Lung (tissue), 12 donors: Measurements from ENCODE around the gene PDCD11. TPM values are rescaled to one million over a fixed set of nuclear protein-coding genes. Genes with fewer than 3 reads are reported as not detected.

Source experiments
- ATAC-seq: fragments of 200-7000 bp; cut with Tn5 transposase; one replicate; pipeline ENCODE4 v1.9.1; 2020; ENCODE audit warnings: moderate number of reproducible peaks; ENCODE audit not compliant: insufficient read depth, low FRiP score
- DNase-seq, 3 donors: peaks; one replicate each; pipeline ENCODE4 v3.0.0-alpha.2; 2013 to 2017
- H3K27ac ChIP-seq, 2 donors: one replicate each; pipeline ENCODE4 v1.5.1; 2013; ENCODE audit warnings: mild to moderate bottlenecking in 2 of 2, moderate library complexity in 2 of 2, control low read depth in 1 of 2, inconsistent platforms in 1 of 2, low read depth in 1 of 2, low read length in 1 of 2
- H3K27me3 ChIP-seq, 3 donors: one replicate each; pipeline ENCODE4 v1.5.1; 2013; ENCODE audit warnings: low read length in 2 of 3; ENCODE audit not compliant: control insufficient read depth in 3 of 3, insufficient read depth in 3 of 3
- H3K36me3 ChIP-seq, 4 donors: one replicate each; pipeline ENCODE4 v1.5.1; 2013; ENCODE audit warnings: low read length in 4 of 4, mild to moderate bottlenecking in 1 of 4, moderate library complexity in 1 of 4; ENCODE audit not compliant: control insufficient read depth in 4 of 4, insufficient read depth in 4 of 4
- H3K4me1 ChIP-seq, 5 donors: one replicate each; pipeline ENCODE4 v1.5.1; 2013; ENCODE audit warnings: low read length in 5 of 5, mild to moderate bottlenecking in 2 of 5, moderate library complexity in 1 of 5; ENCODE audit not compliant: control insufficient read depth in 5 of 5, insufficient read depth in 5 of 5
- H3K4me3 ChIP-seq: one replicate; pipeline ENCODE4 v1.5.1; 2013; ENCODE audit warnings: mild to moderate bottlenecking, control low read depth, moderate library complexity
- H3K9ac ChIP-seq, 2 donors: one replicate each; pipeline ENCODE4 v1.5.1; 2013; ENCODE audit warnings: low read length in 2 of 2, control low read depth in 1 of 2; ENCODE audit not compliant: insufficient read depth in 1 of 2
- H3K9me3 ChIP-seq, 4 donors: one replicate each; pipeline ENCODE4 v1.5.1; 2013; ENCODE audit warnings: low read length in 3 of 4, mild to moderate bottlenecking in 1 of 4, moderate library complexity in 1 of 4; ENCODE audit not compliant: control insufficient read depth in 4 of 4, insufficient read depth in 3 of 4
- WGBS, 2 donors: extraction: QIAGEN DNeasy Blood & Tissue Kit; methylation state at CpG; one replicate each; pipeline ENCODE4 v1.1.7; 2013; 5-methylcytosine and 5-hydroxymethylcytosine counted together
- polyA plus RNA-seq, 2 donors: library from polyadenylated mRNA; stranded (reverse); fragments of 200-250 nt; gene quantifications; one replicate each; pipeline ENCODE4 v1.2.1, GENCODE V29; 2013
- total RNA-seq, 2 donors: library from RNA; depleted of rRNA in 1 of 2; stranded (reverse); fragments of >200 nt in 1 of 2; gene quantifications; one replicate each; pipeline ENCODE4 v1.2.1, GENCODE V29; 2014 to 2021
- TF ChIP-seq, protein P1 (sequence below): IDR thresholded peaks from 2 replicates; pipeline ENCODE4 v1.5.1; 2012; ENCODE audit warnings: mild to moderate bottlenecking; ENCODE audit errors: control extremely low read depth, extremely low read depth
- donor health status: control.
- donor health status: control.
- donor health status: Bipolar disorder and iron deficiency.
- donor health status: healthy.
- donor health status: DM: yes; HTN: yes; CAD: no.

The PDCD11 gene
- total and polyA plus RNA-seq, 4 donors = 15.2 to 30.1 (median 20.2) TPM

DNA sequence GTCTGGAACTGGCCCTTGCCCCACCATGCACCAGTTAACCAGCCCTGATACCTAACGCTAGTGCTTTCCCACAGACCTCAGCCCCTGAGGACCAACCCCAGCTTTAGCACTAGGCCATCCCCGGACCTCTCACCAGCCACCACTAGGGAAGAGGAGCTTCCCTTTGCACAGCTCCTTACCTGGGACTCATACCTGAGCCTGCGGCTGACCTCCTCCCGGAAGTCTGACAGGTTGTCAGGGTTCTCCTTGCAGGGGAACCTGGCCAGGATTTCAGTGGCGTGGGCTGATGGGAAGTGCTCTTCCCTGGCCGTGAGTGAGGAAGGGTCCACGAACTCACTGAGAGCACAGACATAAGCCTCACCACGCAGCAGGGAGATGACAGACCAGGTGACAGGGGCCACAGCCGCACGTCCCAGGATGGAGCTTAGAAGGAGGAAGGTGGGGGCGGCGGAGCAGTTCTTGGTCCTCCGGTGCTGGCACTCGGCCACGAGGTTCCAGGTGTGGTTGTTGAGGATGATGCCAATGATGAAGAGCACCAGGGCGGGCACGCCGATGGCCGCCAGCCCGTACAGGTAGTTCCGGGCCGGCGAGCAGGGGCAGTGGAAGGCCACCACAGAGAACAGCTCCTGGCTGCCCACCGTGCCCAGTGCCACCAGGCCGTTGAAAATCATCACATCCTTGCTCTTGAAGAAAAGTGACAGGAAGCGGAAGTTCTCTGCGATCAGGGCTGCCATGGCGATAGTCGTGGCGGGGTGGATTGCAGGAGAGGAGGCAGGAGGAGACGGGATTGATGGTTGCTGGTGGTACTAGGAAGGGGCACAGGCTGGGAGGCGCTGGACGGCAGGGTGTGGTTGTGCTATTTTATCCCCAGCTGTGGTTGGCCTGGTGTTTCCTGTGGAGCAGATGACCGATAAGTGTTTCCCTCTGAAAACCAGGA is 53.0 kb downstream of the PDCD11 start:
- Histone ChIP-seq H3K27ac (peak overlapping the region in 1 of 2 donors; percentile 16), H3K36me3 (peaks cover 0 to 33% (median 18%) of the 10 kb centered on the region in 4 donors), H3K9me3 (no peaks in the 10 kb centered on the region), H3K4me3 (no peak overlapping the region), H3K27me3 (no peaks in the 10 kb centered on the region), H3K4me1 (peaks cover 0 to 37% (median 10%) of the 10 kb centered on the region in 5 donors), H3K9ac (no peak overlapping the region)
- DNase-seq (no peak), ATAC-seq (no peak)
- 83 to 88% methylated on average over 34 of the region's 34 CpGs for WGBS, 2 donors
- TF ChIP-seq, protein P1, sequence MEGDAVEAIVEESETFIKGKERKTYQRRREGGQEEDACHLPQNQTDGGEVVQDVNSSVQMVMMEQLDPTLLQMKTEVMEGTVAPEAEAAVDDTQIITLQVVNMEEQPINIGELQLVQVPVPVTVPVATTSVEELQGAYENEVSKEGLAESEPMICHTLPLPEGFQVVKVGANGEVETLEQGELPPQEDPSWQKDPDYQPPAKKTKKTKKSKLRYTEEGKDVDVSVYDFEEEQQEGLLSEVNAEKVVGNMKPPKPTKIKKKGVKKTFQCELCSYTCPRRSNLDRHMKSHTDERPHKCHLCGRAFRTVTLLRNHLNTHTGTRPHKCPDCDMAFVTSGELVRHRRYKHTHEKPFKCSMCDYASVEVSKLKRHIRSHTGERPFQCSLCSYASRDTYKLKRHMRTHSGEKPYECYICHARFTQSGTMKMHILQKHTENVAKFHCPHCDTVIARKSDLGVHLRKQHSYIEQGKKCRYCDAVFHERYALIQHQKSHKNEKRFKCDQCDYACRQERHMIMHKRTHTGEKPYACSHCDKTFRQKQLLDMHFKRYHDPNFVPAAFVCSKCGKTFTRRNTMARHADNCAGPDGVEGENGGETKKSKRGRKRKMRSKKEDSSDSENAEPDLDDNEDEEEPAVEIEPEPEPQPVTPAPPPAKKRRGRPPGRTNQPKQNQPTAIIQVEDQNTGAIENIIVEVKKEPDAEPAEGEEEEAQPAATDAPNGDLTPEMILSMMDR = no peak

DNA sequence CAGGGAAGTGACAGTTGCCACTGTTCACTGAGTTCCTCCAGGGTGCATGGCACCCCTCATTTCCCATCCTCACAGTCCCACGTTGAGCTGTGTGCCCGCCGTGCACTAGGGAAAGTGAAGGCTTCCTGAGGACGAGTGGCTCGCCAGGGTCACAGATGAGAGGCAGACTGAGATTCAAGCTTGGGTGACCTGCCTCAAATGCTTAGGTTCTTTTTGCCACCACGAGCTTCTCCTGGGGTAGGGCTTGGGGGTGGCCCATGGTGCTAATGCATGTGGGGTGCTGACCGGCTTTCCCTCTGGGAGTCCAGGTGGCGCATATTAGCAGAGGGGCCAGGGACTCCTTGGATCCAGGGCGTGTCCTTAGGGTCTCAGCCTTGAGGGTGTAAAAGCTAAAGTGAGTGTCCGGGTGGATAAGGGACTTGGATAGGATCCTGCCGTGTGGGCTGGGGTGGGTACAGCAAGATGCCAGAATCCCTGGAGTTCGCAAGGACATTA is 53.8 kb downstream of the PDCD11 start:
- peaks cover 0 to 27% (median 14%) of the 10 kb centered on the region in 4 donors for H3K36me3 ChIP-seq
- no peak overlapping the region for H3K4me3 ChIP-seq
- H3K4me1 ChIP-seq = peaks cover 0 to 35% (median 10%) of the 10 kb centered on the region in 5 donors

DNA sequence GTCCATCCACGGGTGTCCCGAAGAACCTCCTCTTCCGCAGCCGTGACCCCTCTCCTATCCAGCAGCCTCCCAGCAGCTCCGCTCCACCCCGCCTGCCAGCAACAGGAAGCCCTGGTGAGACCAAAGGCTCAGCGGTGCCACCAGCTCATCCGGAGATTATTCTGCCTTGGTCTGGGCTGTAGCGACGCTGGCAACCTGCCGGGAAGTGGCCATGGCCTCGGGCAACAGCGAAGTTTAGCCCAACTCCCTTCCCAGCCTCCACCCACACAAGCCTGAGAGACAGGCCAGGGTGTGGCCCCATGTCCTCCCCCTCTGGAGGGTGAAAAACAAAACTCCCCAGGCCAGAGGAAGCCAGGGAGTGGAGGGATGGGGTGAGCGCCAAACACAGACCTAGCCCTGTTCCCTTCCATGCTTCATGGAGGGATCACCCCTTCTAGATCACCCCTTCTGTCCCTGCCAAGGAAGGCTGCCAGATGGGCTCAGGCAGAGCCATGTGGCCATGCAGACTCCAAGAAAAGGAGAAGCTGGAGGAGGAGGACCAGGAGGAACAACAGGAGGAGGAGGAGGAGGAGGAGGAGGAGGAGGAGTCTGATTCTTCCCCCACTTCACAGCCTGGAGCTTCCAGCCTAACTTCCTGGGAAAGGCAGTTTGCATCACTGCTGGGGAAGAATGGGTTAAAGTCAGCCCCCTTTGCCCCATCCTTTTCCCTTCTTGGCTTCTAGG is 54.8 kb downstream of the PDCD11 start:
- no peaks in the 10 kb centered on the region for H3K9me3 ChIP-seq
- H3K9ac ChIP-seq = peak overlapping the region; percentile 25 to 42
- H3K36me3 ChIP-seq = peaks cover 0 to 19% (median 12%) of the 10 kb centered on the region in 4 donors
- H3K27me3 ChIP-seq = no peaks in the 10 kb centered on the region
- ATAC-seq (peak; percentile 36), DNase-seq (peak; percentile 8 to 67 (median 21))
- 15 to 20% methylated on average over 14 of the region's 14 CpGs for WGBS, 2 donors
- H3K4me1 ChIP-seq = peaks cover 0 to 28% (median 10%) of the 10 kb centered on the region in 5 donors
- peak overlapping the region; percentile 75 to 87 for H3K27ac ChIP-seq
- TF ChIP-seq, protein P1 = no peak
- peak overlapping the region; percentile 72 for H3K4me3 ChIP-seq

More for the DNA sequence above, 53.8 kb downstream of the PDCD11 start:
- Histone ChIP-seq H3K9me3 (no peaks in the 10 kb centered on the region), H3K9ac (no peak overlapping the region), H3K27me3 (no peaks in the 10 kb centered on the region), H3K27ac (peak overlapping the region in 1 of 2 donors; percentile 87)
- WGBS, 2 donors = 84 to 91% methylated on average over 12 of the region's 12 CpGs
- TF ChIP-seq, protein P1 = no peak
- ATAC-seq (no peak), DNase-seq (no peak)
